ENCODE data around the gene ARHGEF4.

- TF ChIP-seq EZH2 (IDR thresholded peaks at IDR 0.05) (no peak), POLR2AphosphoS5 (IDR thresholded peaks at IDR 0.05; ENCODE audit: borderline replicate concordance, low read depth, low read length) (no peak)
These were observed 199.6 kb downstream of the ARHGEF4 start for GRCh38 chr2:131036269-131036668.

All from SK-N-MC (cell line).